Keratinocyte (primary cell): Measurements from ENCODE around the gene BTF3L4.

Experiments used
- EZH2 ChIP-seq: IDR thresholded peaks from one replicate; pipeline ENCODE4 v1.6.1; 2012; ENCODE audit warnings: inconsistent platforms, mild to moderate bottlenecking, low read length, moderate library complexity
- TF ChIP-seq, protein P1 (sequence below), 3 experiments: IDR thresholded peaks in 1 of 3; conservative IDR thresholded peaks in 1 of 3; optimal IDR thresholded peaks in 1 of 3; 2 replicates in 2 of 3; 3 replicates in 1 of 3; pipeline versions ENCODE3 to v1.5.1; 2011; ENCODE audit warnings: low read length in 3 of 3, mild to moderate bottlenecking in 3 of 3, moderate library complexity in 2 of 3, control low read depth in 1 of 3, inconsistent platforms in 1 of 3; ENCODE audit not compliant: insufficient read depth in 2 of 3; ENCODE audit errors: extremely low read depth in 1 of 3

GRCh38 chr1:52008071-52008809, 47.9 kb upstream of the BTF3L4 start:
- TF ChIP-seq, protein P1, sequence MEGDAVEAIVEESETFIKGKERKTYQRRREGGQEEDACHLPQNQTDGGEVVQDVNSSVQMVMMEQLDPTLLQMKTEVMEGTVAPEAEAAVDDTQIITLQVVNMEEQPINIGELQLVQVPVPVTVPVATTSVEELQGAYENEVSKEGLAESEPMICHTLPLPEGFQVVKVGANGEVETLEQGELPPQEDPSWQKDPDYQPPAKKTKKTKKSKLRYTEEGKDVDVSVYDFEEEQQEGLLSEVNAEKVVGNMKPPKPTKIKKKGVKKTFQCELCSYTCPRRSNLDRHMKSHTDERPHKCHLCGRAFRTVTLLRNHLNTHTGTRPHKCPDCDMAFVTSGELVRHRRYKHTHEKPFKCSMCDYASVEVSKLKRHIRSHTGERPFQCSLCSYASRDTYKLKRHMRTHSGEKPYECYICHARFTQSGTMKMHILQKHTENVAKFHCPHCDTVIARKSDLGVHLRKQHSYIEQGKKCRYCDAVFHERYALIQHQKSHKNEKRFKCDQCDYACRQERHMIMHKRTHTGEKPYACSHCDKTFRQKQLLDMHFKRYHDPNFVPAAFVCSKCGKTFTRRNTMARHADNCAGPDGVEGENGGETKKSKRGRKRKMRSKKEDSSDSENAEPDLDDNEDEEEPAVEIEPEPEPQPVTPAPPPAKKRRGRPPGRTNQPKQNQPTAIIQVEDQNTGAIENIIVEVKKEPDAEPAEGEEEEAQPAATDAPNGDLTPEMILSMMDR (optimal IDR thresholded peaks at IDR 0.05 in 1 of 3, IDR thresholded peaks at IDR 0.05 in 1 of 3, conservative IDR thresholded peaks at IDR 0.05 in 1 of 3; ENCODE audit: extremely low read depth in 1 of 3, insufficient read depth in 2 of 3, low read length in 3 of 3): no peak
- no peak for TF ChIP-seq EZH2
